HPDE6-E6E7 (cell line): Measurements from ENCODE around the gene FILIP1.

Experiments
- DNase-seq: peaks from one replicate; pipeline ENCODE4 v3.0.0; 2011; ENCODE audit warnings: missing footprints; ENCODE audit errors: extremely low spot score

The FILIP1 gene

GRCh38 chr6:75381877-75382633 lies 111.5 kb downstream of the FILIP1 start:
- DNase-seq = no peak

GRCh38 chr6:75379536-75379935 lies 114.1 kb downstream of the FILIP1 start:
- no peak for DNase-seq

GRCh38 chr6:75378101-75378500 lies 115.5 kb downstream of the FILIP1 start:
- no peak for DNase-seq

- no peak for DNase-seq
These were observed 116.2 kb downstream of the FILIP1 start for GRCh38 chr6:75377386-75377785.

- peak; percentile 8 for DNase-seq
These were observed 117.1 kb downstream of the FILIP1 start for GRCh38 chr6:75376347-75377024.

- DNase-seq = no peak
These were observed 118.6 kb downstream of the FILIP1 start for GRCh38 chr6:75374961-75375400.

GRCh38 chr6:75372884-75373283 lies 120.7 kb downstream of the FILIP1 start:
- no peak for DNase-seq

GRCh38 chr6:75370011-75370410 lies 123.6 kb downstream of the FILIP1 start:
- no peak for DNase-seq

- DNase-seq = no peak
These were observed 124.7 kb downstream of the FILIP1 start for GRCh38 chr6:75368864-75369402.

GRCh38 chr6:75368151-75368779 lies 125.3 kb downstream of the FILIP1 start:
- DNase-seq = peak; percentile 57

GRCh38 chr6:75363304-75363703 lies 130.3 kb downstream of the FILIP1 start:
- DNase-seq = no peak

- DNase-seq = no peak
These were observed 140.0 kb downstream of the FILIP1 start for GRCh38 chr6:75353644-75354043.

- no peak for DNase-seq
These were observed 142.0 kb downstream of the FILIP1 start for GRCh38 chr6:75351570-75351969.

GRCh38 chr6:75350808-75351207 lies 142.8 kb downstream of the FILIP1 start:
- DNase-seq = no peak

GRCh38 chr6:75350156-75350555 lies 143.4 kb downstream of the FILIP1 start:
- no peak for DNase-seq

GRCh38 chr6:75349262-75349984 lies 144.2 kb downstream of the FILIP1 start:
- DNase-seq = no peak

- DNase-seq = no peak
These were observed 144.7 kb downstream of the FILIP1 start for GRCh38 chr6:75348882-75349261.

- DNase-seq = no peak
These were observed 145.5 kb downstream of the FILIP1 start for GRCh38 chr6:75347898-75348610.

- no peak for DNase-seq
These were observed 148.2 kb downstream of the FILIP1 start for GRCh38 chr6:75345413-75345812.

- DNase-seq = no peak
These were observed 149.1 kb downstream of the FILIP1 start for GRCh38 chr6:75344455-75344854.

- DNase-seq = no peak
These were observed 149.6 kb downstream of the FILIP1 start for GRCh38 chr6:75344021-75344420.
